ENCODE measurements around the gene IFI44. TPM values are rescaled to one million over a fixed set of nuclear protein-coding genes. Genes with fewer than 3 reads are reported as not detected.

The IFI44 gene
- total RNA-seq, 1 donor from 2014 or later: 3.5 TPM

GRCh38 chr1:78607334-78607927 is 42.2 kb upstream of the IFI44 start:
- no peaks in the 10 kb centered on the region for H3K27me3 ChIP-seq (ENCODE audit: control insufficient read depth, insufficient read depth, low read length)
- no peak for DNase-seq (ENCODE audit: low read depth)
- TF ChIP-seq CTCF (IDR thresholded peaks at IDR 0.05; ENCODE audit: insufficient read depth, low read length, poor library complexity, severe bottlenecking): peak; percentile 40
- no peak overlapping the region for H3K4me3 ChIP-seq (ENCODE audit: low read depth, low read length)
- no peaks in the 10 kb centered on the region for H3K36me3 ChIP-seq (ENCODE audit: control insufficient read depth, insufficient read depth, low read length)

GRCh38 chr1:78607944-78608343 is 41.7 kb upstream of the IFI44 start:
- no peak for TF ChIP-seq CTCF (IDR thresholded peaks at IDR 0.05; ENCODE audit: insufficient read depth, low read length, poor library complexity, severe bottlenecking)
- Histone ChIP-seq H3K4me3 (ENCODE audit: low read depth, low read length) (no peak overlapping the region), H3K27me3 (ENCODE audit: control insufficient read depth, insufficient read depth, low read length) (no peaks in the 10 kb centered on the region), H3K36me3 (ENCODE audit: control insufficient read depth, insufficient read depth, low read length) (no peaks in the 10 kb centered on the region)
- DNase-seq (ENCODE audit: low read depth): no peak

- TF ChIP-seq CTCF (IDR thresholded peaks at IDR 0.05; ENCODE audit: insufficient read depth, low read length, poor library complexity, severe bottlenecking): peak; percentile 85
Observed at GRCh38 chr1:78617615-78618026, 32.0 kb upstream of the IFI44 start.

GRCh38 chr1:78619032-78619431 is 30.6 kb upstream of the IFI44 start:
- TF ChIP-seq CTCF (IDR thresholded peaks at IDR 0.05; ENCODE audit: insufficient read depth, low read length, poor library complexity, severe bottlenecking): no peak
- Histone ChIP-seq H3K36me3 (ENCODE audit: control insufficient read depth, insufficient read depth, low read length) (no peaks in the 10 kb centered on the region), H3K27me3 (ENCODE audit: control insufficient read depth, insufficient read depth, low read length) (no peaks in the 10 kb centered on the region), H3K4me3 (ENCODE audit: low read depth, low read length) (no peak overlapping the region)
- no peak for DNase-seq (ENCODE audit: low read depth)

More at GRCh38 chr1:78617615-78618026, 32.0 kb upstream of the IFI44 start:
- DNase-seq (ENCODE audit: low read depth): peak; percentile 63
- no peaks in the 10 kb centered on the region for H3K27me3 ChIP-seq (ENCODE audit: control insufficient read depth, insufficient read depth, low read length)
- H3K4me3 ChIP-seq (ENCODE audit: low read depth, low read length): no peak overlapping the region
- no peaks in the 10 kb centered on the region for H3K36me3 ChIP-seq (ENCODE audit: control insufficient read depth, insufficient read depth, low read length)

- TF ChIP-seq CTCF (IDR thresholded peaks at IDR 0.05; ENCODE audit: insufficient read depth, low read length, poor library complexity, severe bottlenecking): no peak
- DNase-seq (ENCODE audit: low read depth): no peak
- Histone ChIP-seq H3K36me3 (ENCODE audit: control insufficient read depth, insufficient read depth, low read length) (no peaks in the 10 kb centered on the region), H3K4me3 (ENCODE audit: low read depth, low read length) (no peak overlapping the region), H3K27me3 (ENCODE audit: control insufficient read depth, insufficient read depth, low read length) (no peaks in the 10 kb centered on the region)
Observed at GRCh38 chr1:78619446-78619802, 30.2 kb upstream of the IFI44 start.

All from kidney epithelial cell (primary cell).